ENCODE measurements around the gene P4HA2. TPM values are rescaled to one million over a fixed set of nuclear protein-coding genes. Genes with fewer than 3 reads are reported as not detected.

P4HA2 gene
- total RNA-seq, 1 donor from 2014 or later: 151 TPM

DNA sequence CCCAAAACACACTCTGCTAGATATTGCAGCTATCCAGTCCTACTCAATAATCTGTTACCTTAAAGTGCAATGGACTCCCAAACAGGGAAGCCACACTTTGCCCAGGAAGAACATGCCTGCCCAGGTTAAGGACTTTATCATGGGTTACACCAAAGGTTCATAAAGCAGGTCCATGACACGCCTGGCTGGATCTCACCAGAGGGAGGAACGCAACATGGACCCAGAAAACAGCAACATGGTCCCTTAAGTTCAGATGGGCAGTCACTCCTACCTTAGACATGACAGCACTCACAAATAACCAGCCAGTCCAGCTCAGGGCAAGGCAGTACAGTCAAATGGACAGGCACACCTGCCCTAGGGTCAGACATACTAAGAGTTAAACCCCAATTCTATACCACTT, 3.8 kb downstream of the P4HA2 start:
- DNase-seq (ENCODE audit: low spot score): no peak

DNA sequence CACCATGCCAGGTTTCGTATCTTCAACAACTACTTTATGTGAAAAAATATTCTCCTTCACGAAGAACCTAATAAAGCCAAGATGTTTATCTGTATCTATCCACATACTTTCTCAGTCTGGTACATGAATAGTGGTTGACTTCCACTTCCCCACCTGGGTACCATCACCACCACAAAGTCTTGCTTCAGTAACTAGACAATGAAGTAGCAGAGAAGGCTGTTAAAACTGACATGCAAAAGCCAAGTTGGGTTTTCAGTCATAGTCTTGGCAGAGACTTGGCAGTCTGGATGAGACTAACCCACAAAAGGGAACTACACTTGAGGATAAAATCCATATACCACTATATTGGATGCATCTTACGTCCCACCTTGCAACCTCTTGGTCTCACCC, 5.0 kb downstream of the P4HA2 start:
- no peak for DNase-seq (ENCODE audit: low spot score)

DNA sequence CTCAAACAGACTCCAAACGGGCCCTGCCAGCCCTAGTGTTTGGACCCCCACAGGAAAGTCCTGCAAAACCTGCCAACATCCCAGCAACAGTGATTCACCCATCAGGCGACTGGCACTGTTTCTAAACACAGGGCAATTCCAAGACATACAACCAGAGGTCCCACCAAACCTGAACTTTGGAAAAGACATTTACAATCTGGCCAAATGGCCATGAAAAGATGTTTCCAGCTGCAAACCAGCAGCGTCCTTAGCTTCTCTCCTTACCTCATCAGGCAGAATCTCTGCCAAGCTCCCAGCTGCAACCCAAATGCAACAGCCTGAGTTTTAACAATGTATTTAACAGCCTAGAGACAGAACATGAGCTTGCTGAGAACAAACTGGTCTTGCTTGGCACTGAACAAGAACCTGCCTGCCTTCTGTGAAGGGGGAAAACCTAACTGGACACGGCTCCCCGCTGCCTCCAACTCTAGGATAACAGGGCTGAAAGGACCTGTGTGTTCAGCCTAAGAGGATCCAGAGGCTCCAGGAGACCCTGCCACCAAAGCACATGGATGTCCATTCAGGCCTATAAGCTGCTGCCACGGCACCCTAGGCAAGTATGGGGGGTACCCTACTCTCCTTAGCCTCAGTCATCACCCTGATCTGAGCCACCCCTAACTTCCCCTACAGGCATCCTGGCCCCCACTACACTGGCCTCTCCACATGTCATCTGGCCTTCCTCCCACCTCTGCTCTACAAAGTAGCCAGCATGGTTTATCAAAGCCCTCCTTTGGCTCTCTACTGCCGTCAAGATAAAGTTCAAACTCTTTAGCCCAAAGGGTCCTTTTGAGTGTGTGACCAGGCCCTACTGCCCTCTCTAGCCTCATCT, 5.6 kb downstream of the P4HA2 start:
- peak; percentile 90 for DNase-seq (ENCODE audit: low spot score)

DNA sequence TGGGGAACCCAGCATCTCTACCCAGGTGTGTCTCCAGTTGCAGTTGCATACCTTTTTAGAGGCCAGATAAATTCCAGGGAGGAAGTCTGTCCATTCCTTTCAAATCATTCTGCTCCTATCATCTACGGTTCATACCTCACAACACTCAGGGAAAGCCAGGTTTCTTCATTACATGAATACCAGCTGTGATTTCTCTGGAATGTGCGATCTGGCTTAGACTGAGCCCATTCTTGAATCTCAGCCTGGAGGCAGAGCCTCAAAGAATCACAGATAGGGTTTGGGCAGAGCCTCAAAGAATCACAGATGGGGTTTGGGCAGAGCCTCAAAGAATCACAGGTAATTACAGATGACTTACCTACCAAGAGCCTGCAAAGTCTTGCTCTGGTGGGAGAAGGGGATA, 7.2 kb downstream of the P4HA2 start:
- peak; percentile 66 for DNase-seq (ENCODE audit: low spot score)

DNA sequence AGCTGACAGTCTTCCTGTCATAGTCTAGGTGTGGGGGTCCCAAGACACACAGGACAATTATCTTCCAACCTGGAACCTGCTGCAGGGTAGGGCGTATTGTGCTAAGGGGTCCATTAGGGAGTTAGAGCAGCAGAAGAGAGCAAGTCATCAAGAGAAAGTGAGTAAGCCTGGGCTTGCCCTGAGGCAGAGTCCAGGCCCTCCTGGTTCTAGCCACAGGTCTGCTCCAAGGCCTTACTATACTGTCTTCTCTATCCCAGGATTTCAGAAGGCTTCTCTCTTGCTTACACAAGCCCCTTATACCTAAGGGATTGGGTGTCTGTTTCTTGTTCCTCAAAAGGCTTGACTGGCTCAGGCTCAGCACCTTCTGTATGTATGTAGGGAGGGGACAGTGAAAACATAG, 7.7 kb downstream of the P4HA2 start:
- DNase-seq (ENCODE audit: low spot score): no peak

DNA sequence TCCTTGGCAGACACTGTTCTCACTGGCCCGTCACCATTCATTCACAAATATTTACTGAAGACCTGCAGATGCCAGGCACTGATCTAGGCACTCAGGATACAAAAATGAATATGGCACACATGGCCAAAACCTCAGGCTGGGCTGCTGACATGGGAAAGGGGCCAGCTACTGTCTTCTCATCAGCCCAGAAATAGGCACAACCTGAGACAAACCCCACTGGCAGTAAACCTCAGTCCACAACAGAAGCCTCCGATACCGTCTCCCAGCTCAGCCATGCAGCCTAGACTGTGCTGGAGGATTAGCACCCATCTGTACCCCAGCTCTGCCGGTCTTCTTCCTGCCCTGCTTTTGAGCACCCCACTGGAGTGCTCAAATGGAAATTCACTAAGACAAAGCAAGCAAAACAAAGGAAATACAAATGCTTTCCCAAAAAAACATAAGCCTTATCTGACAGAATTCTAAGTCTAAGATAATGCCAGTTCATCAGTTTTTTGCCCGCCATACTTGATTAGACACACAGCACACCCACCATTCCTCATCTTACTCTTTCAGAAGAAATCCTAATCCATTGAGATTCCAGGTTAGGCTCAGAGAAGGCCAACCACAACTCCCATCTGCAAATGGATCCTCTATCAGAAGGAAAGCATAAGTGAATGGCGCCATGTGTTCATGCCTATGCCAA, 8.2 kb downstream of the P4HA2 start:
- no peak for DNase-seq (ENCODE audit: low spot score)

DNA sequence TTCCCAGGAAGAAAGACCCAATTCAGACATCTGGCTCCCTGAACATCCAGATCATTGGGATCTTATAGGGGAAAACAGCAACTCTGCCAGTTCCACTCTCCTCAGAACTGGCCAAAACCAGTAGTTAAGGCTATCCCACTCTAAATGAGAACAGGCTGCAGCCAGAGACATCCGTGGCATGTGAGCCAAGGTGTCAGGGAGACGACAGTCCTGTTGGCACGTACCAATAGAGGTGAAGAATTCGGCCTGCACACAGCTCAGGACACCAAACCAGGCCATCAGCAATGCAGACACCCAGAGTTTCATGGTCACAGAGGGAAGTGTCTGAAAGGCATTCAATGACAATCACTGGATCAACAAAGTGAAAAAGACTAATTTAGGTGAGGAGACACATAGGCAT, 9.3 kb downstream of the P4HA2 start:
- no peak for DNase-seq (ENCODE audit: low spot score)

DNA sequence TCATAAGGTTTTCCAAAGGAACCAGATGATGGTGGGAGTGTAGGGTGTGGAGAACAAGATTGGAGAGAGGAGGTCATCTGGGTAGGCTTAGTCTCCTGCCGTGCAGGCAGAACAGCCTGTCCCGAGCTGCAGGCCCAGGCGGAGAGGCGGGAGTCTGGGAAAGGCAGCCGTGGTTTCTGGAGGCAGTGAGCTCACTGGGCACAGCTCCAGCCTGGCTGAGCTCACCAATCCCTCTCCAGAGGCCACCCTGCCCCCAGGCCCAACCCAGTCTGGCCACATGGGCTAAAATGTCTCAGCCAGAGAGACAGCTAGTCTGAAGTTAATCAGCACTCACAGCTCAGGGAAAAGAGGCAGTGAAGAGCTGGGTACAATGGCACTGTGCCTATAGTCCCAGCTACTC, 12.3 kb downstream of the P4HA2 start:
- peak; percentile 97 for DNase-seq (ENCODE audit: low spot score)

DNA sequence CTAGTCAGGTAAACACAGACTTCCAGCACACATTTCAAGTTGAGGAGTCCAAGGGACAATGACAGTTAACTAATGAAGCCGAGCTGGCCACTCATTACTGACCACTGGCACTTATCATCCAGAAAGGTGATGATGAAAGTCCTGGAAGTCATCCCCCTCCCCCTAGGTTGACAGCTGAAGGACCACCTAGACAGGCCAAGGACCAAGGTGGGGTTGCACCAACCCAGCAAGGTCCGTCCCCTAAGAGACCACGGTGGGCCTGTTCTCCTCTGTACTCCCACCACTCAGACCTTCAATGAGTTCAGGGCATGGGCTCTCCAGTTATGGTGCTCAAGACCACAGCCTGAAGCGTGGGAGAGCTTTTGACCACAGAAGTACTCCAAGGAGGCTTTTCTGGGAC, 13.2 kb downstream of the P4HA2 start:
- no peak for DNase-seq (ENCODE audit: low spot score)

DNA sequence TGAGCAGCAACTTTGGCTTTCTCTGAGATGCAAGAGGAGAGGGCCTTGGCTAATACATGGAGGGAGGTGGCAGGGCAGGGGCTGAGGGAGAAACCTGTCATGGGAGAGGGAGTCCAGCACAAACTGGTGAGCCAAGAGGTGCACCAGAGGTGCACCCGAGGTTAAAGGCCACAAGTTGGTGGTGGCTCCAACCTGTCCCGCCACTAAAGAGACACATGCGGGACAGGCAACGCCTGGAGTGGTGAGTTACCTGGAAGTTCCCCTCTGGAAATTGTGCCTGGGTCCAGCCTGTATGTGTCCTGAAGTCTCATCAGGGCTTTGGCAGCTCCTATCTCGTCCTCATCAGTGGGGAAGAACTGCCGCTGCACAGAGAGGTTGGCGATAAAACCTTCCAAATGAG, 14.0 kb downstream of the P4HA2 start:
- DNase-seq (ENCODE audit: low spot score): no peak

DNA sequence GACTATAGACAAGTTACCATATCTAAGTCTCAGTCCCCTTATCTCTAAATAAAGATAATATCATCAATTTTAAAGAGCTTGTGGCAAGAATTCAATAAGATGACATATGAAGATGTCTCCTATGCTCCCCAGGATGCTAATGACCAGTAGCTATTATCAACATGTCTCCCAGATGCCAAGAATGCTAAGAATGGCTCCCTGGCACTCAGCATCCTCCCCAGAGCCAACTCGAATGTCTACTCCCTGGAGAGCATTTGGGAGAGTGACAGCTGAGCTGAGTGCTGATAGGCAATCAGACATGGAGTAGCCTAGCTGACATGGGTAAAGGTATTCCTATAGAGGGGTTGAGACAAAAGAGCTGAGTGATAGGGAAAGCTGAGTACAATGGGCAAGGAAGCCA, 15.9 kb downstream of the P4HA2 start:
- DNase-seq (ENCODE audit: low spot score): no peak

DNA sequence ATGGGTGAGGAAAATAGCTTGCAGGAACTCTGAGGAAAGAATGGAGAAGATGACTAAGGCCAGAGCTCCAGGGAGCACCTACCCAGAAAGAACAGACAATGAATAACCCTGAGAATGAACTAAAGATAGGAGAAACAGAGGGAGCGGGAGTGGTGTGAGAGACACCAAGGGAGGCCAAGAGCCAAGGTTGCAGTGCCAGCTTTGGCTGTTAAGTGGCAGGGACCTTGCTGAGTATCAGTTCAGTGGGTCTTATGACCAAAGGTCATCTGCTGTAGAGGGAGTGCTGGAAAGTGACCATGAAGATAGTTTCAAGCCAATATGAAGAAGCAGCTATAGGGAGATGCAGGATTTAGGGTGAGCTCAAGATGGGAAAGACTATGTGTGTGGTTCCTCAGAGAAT, 16.7 kb downstream of the P4HA2 start:
- no peak for DNase-seq (ENCODE audit: low spot score)

DNA sequence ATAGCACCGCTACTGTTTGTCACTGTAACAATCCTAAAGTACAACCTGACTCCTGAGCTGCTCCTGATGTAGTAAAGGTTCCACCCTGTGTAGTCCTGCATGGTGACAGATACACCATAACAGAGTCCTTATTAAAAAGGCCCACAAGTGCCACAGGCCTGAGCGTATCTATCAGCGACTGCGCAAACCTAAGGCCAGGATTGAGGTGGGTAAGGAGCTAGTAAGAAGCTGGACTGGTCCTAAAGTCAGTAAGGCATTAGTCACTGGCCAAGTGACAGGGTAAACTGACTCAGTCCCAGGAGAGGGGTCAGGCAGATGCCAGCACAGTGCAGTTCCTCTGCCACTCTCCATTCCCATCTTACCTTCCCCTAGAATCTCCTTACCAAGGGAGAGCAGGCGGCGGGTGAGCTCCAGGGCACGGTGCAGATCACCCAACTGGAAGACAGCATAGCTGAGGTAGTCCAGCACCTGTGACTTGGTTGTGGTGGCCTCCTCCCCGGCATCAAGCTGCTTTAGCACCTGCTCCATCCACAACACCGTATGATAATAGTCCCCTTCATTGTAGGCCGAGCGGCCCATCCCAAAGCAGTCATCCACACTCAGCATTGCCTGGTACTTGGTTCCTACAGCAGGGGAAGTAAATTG, 17.6 kb downstream of the P4HA2 start:
- no peak for DNase-seq (ENCODE audit: low spot score)

DNA sequence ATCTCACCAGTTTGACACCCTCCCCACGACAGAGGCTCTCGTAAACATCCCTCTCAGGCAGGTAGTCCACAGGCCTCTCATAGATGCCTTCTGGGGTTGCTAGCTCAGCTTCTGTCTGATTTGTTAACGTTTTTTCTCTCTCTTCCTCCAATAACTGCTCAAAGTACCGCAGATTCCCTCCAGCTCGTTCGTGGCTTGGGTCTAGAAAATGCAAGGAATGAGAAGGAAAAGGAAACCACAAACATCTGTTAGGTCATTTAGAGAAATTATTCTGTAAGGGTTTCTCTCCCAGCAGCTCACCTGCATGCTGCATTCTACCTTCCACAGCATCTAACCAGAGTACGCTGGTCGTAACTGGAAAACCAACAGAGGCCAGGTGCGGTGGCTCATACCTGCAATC, 18.5 kb downstream of the P4HA2 start:
- no peak for DNase-seq (ENCODE audit: low spot score)

DNA sequence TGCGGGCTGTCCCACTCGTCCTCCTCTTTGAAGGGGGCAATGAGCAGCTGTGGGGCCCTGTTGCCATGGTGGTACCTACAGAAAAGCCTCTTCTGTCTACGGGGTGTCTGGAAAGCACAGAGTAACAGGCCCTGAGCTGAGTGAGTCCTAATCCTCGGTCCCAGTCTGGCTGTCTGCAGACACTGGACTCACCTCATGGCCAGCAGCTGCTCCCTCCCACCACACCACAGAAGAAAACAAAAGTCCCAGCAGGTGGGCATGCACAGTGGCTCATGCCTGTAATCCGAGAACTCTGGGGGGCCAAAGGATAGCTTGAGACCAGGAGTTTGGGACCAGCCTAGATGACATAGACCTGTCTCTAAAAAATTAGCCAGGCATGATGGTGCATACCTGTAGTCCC, 19.9 kb downstream of the P4HA2 start:
- no peak for DNase-seq (ENCODE audit: low spot score)

DNA sequence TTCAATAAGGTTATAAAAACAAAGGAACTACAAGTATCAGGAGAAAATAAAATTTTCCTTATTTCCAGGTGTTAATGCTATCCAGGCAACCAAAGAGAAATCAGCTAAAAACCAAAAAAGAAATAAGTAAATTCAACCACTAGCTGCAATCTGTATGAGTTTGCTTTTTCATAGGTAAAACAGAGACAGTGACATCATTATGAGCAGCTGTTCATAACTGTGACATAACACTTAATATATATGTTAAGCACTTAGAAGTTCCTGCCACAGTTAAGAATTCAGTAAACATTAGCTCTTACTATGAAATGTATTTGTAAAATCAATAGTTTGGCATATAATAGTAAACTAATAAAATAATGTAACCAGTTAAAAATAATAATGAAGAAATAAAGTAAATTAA, 20.9 kb downstream of the P4HA2 start:
- no peak for DNase-seq (ENCODE audit: low spot score)

DNA sequence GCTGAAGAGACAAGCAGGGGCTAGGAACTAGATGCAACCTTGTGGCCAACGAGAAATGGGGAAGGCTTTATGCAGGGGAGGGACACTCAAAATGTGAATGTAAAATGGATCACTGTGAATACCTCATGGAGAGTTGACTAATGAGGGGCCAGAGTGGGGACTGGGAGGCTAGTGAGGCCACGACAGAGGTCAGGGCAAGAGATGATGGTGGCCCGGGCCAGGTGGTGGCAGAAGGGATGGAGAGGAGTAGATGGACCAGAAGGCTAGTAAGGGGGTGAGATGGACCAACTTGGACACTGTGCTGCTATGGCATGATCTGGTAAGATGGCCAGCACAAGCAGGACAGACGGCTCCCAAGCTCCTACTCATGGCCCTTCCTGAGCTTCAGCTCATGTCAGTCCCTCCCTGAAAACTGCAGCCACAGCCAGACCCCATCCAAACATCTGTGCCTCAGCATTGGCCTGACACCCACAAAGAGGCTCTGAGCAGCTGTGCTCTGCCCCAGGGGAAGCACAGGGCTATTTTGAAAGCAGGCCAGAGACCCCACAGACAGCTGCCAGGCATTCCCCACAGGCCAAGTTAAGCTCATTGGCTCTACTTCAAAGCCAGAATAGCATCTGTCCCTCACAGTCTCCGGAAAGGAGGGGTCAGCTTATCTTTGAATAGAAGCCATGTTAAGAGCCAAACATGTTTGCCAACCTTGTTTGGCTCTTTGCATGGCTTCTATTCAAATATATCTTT, 22.1 kb downstream of the P4HA2 start:
- peak; percentile 78 for DNase-seq (ENCODE audit: low spot score)

DNA sequence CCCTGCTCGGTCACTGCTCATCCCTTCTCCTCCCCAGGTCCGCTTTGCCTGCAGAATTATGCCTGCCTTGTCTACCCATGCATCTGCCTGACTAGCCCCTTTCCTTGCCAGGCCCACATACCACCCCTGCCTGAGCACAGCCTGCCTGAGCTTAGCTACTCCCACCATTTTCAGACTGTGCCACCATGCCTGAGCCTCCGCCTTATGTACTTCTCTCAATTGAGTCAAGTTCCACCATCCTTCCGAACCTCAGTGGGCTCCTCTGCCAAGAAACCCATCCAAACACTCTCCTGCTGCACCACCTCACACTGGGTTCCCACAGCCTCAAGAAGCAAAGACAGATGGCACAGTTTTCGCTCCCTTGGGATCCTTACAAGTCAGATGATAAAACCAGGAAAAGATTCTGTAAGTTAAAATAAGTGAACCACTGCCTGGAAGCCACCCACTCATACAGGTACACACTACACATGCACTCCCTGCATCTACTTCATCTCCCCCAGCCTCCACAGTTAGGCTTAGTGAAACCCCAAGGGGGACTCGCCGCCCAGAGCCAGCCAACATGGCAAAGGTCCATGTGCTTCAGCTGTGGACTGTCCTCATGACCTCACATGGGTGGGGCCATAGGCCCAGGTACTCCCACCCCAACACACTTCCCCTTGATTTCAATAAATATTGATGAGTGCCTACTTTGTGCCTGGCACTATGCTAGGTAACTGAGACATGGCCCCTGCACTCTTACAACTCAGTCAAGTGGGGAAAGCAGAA, 23.1 kb downstream of the P4HA2 start:
- DNase-seq (ENCODE audit: low spot score): no peak

DNA sequence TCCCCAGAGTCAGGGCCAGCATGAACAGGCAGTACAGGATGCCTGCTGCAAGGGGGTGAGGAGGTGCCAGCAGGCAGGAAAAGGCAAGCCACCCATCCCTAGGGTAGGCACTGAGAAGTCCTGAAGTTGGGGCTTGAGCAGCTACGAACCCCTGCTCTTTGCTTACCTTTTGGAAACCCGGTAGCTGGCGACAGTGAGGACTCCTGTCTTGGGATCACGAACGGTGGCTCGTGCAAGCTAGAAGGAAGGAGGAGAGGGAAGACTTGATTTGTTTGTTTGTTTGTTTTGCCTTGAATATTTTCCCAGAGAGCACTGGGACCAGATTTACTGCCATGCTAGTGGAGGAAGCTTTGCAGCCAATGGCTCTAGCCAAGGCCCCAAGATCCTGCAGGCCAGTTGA, 23.7 kb downstream of the P4HA2 start:
- DNase-seq (ENCODE audit: low spot score): no peak

DNA sequence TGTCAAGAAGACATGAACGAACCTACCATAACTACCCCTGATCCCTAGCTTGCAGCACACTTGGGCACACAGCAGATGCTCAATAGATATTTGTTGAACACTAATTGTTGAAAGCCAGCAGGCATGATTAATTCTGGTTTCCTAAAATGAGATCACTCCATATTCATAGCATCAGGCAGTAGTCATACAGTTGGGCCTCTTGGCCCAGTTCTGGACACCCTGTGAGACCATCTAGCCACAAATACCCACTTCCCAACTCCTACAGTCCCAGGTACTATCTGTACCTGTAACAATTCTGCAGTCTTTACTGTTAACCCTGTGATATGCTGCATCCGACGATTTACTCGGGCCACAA, 24.2 kb downstream of the P4HA2 start:
- DNase-seq (ENCODE audit: low spot score): no peak

DNA sequence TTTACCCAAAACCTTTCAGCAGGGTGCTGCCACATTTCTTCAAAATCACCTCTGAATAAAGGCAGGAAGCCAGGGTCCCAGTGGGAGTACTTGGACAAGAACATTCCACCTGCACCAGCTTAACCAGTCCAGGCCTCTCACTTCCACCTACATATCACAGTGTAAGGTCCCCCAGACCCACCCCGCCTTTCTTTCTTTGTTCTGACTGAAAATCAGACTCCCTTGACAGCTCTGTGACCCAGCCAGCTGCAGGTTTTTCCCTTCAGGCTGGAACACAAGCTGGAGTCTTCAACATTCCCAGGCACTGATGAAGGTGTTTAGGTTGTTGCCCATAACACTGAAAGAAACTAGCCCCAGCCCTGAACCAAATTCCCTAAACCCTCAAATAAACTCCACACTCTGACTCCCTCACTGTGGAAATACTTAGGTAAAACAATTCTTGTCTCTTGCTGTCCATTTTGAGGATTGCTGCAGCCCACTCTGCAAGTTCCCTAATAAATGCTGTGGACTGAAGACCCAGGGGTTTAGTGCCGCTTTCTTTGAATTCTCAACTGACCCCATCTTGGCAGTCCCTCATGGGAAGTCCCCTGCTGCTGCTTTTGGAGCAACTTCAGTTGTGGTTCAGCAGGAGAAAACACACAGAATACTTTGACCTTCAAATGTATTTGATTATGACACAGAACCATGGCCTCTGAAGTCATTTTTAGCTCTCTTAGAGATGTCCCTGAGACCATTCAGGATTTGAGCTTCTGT, 24.8 kb downstream of the P4HA2 start:
- no peak for DNase-seq (ENCODE audit: low spot score)
